HG02973 (cell line): ENCODE measurements around the gene DDAH1.

Experiments used
- ATAC-seq: cut with Tn5 transposase; IDR thresholded peaks from one replicate; pipeline ENCODE4 v1.9.1; 2021; ENCODE audit warnings: moderate library complexity; ENCODE audit not compliant: unreplicated experiment

Gene DDAH1

GRCh38 chr1:85445906-85446305 lies 19.1 kb downstream of the DDAH1 start:
- ATAC-seq: no peak

DNA sequence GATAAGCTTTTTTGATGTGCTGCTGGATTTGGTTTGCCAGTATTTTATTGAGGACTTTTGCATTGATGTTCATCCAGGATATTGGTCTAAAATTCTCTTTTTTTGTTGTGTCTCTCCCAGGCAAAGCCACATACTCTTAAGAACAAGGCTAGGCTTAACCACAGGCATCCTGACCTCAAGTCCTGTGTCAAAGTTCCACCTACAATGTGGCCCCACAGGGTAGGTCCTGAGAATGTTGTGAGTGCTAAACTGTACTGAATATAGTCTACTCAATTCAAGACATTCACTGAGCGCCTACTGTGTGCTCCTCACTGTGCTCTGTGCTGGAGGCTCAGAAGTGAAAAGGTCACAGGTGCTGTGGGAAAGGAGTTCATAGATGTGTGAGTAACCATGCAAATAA lies 20.6 kb downstream of the DDAH1 start:
- no peak for ATAC-seq

GRCh38 chr1:85440612-85441011 lies 24.3 kb downstream of the DDAH1 start:
- no peak for ATAC-seq

DNA sequence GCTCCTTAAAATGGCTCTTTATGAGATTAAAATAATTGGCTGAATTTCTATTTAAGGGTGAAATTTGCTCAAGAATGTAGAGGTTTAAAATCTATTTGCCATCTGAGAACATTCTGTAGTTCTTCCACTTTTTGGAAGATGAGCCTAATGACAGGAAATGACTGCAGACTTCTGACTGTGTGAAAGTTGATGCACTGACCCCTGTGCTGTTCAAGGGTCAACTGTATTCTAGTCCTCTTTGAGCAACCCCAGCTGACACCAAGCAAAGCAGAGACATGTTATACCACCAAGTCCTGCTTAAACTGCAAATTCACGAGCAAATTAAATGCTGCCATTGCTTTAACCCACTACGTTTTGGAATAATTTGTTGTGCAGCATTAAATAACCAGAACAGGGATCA lies 26.6 kb downstream of the DDAH1 start:
- no peak for ATAC-seq

DNA sequence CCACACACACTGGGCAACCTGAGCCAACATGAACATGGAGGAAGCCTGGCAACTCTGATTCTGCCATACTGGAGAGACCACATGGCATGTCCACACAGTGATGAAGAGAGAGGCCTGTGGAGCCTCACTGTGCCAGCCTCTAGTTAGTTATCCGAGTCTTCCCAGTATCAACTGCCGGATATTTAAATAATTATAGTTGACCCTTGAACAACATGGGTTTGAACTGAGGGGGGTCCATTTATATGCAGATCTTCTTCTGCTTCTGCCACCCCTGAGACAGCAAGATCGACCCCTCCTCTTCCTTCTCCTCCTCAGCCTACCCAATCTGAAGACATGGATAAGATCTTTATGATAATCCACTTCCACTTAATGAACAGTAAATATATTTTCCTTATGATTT lies 27.8 kb downstream of the DDAH1 start:
- no peak for ATAC-seq

DNA sequence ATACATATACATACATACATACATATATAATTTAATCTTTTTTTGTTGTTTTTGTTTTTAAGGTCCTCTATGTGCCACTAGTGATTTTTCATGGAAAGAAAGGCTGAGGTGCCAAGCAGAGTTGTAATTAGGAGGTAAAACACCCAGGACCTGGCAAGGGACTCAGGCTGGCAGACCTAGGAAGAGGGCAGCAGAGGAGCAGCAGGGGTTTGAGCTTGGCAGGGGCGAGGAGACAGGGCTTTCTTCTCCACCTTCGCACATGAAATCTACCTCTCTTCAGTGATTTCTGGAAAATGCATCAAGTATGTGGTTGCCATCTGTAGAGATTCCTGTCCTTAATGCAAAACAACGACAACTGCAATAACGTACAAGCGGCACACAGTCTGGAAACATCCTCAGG lies 31.9 kb downstream of the DDAH1 start:
- ATAC-seq: no peak

- ATAC-seq: no peak
These were observed 36.4 kb downstream of the DDAH1 start for GRCh38 chr1:85428471-85429089.

- no peak for ATAC-seq
These were observed 37.1 kb downstream of the DDAH1 start for GRCh38 chr1:85427849-85428248.

DNA sequence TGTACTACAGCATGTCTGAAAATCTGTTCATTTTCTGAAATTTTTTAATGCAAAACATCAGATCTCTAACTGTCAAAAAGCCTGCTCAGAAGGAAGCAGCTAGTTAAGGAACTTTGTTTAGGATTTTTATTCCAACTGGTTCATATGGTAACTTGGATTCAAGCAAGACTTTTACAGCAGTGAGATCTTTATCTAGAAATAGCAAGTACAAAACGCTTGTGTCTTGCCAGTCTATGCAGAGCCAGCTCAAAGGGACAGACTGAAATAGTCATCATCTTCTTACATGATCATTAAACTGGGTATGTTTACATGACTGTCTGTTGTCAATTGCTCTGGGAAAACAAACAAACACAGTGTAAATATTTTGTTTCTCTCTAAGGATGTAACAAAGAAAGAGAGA lies 37.6 kb downstream of the DDAH1 start:
- ATAC-seq: no peak

- no peak for ATAC-seq
These were observed 43.8 kb downstream of the DDAH1 start for GRCh38 chr1:85421179-85421578.

- ATAC-seq: no peak
These were observed 44.8 kb downstream of the DDAH1 start for GRCh38 chr1:85420199-85420598.

DNA sequence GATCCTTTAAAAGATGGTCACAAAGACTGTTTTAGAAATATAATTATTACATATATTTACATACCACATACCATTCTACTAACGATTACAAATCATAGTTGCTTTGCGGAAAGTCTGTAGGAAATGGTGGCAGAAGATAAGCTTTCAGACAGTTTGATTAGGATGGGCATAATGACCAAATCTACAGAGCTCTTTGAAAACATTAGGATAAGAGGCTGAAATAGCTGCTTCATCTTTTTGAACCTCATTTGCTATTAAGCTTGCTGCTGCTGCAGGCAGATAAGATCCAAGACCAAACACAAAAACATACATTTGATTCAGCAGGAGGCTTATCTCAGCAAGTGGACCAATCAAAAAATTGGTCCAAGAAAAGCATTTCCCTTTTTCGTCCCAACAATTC lies 47.1 kb downstream of the DDAH1 start:
- ATAC-seq: no peak

DNA sequence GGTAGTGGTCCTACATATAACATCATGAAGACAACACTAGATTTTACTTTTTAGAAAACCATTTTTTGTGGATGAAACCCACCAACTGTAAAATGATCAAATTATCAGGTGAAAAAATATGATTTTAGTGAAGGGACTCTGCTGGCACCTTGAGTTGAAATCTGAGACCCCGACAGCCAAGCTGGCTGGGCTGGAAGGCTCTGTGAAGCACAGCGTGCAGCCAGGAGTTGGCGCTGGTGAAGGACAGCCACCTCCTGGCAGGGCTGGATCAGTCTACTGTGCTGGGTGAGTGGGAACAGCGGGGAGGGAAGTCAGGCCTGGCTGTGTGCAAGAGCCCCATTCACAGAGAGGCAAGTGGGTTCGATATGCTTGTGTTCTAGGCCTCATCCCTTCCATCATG lies 47.9 kb downstream of the DDAH1 start:
- no peak for ATAC-seq

DNA sequence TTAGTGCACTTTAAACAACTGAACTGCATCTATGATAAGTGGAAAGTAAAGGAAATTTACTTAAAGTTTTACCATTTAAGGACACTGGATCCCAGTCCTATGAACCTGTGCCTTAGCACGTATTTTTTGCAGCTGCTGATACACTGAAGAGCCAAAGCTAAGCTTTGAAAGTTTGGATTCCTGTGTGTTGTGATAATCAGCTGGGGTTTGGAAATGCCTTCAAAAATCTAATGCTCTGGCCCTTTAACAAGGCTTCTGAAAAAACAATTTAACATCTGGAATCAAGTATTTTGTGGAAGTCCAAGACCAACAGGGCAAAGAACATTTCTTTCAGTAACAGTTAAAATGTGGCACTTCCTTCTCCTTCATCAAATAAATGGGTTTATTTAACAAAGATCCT lies 51.8 kb downstream of the DDAH1 start:
- no peak for ATAC-seq

- ATAC-seq: no peak
These were observed 53.2 kb downstream of the DDAH1 start for GRCh38 chr1:85411567-85412305.

- no peak for ATAC-seq
These were observed 55.4 kb downstream of the DDAH1 start for GRCh38 chr1:85409516-85409915.

- ATAC-seq: no peak
These were observed 57.1 kb downstream of the DDAH1 start for GRCh38 chr1:85407746-85408377.

- no peak for ATAC-seq
These were observed 57.9 kb downstream of the DDAH1 start for GRCh38 chr1:85406887-85407533.

- ATAC-seq: no peak
These were observed 58.9 kb downstream of the DDAH1 start for GRCh38 chr1:85406081-85406480.

GRCh38 chr1:85404408-85404807 lies 60.6 kb downstream of the DDAH1 start:
- no peak for ATAC-seq

- ATAC-seq: no peak
These were observed 66.4 kb downstream of the DDAH1 start for GRCh38 chr1:85398391-85399064.
